NCI-H2171 treated with DMSO at 0.1 percent for 48 hours (cell line): ENCODE measurements around the gene MTMR2.
"Not testable (repeated sequence)": the region's sequence is repeated elsewhere in the genome, so short reads cannot be mapped to it uniquely, and the experiment has no call there.

Experiments used
- DNase-seq: peaks from one replicate; lab custom pipeline; 2025; lab: John Stamatoyannopoulos, UW

Gene MTMR2

GRCh38 chr11:95884376-95884775, 39.5 kb downstream of the MTMR2 start:
- DNase-seq: no peak

DNA sequence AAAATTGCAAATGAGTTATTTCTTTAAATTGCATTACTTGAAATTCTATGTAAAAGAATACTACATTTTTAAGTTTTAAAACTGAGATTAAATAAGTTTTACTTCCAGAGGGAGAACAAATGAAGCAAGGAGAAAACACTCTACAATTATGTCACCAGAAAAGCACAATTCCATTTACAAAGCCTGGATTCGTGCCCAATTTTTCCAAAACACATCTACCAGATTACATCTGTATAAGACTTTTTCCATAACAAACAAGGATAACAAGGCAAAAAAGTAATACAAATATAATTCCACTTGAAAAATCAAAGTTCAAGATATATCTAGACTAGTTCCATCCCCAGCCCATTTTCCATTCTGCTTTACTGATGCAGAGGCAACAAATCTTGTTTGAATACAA, 40.5 kb downstream of the MTMR2 start:
- no peak for DNase-seq

GRCh38 chr11:95877291-95877690, 46.6 kb downstream of the MTMR2 start:
- DNase-seq: no peak

- not testable (repeated sequence) for DNase-seq
These were observed 53.0 kb downstream of the MTMR2 start for GRCh38 chr11:95870877-95871276.

DNA sequence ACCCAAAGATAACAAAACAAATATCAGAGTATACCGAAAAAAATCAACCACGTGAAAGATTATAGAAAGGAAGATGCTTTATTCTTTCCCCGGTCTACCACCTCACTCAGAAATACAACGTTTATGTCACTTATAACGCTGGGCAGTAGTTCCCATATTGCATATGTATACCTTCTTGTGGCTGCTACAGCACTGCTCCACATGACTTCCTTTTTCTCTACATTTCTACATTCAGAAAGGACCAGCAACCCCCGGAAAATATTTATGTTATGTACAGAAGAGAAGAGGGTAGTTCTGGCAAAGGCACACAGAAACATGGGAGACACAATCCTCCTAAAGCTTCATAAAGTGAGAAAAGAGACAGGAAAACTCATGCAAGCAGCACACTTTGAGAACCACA, 56.8 kb downstream of the MTMR2 start:
- no peak for DNase-seq

GRCh38 chr11:95863486-95864140, 60.3 kb downstream of the MTMR2 start:
- DNase-seq: no peak

GRCh38 chr11:95860024-95860423, 63.9 kb downstream of the MTMR2 start:
- not testable (repeated sequence) for DNase-seq

GRCh38 chr11:95854362-95854761, 69.5 kb downstream of the MTMR2 start:
- not testable (repeated sequence) for DNase-seq

DNA sequence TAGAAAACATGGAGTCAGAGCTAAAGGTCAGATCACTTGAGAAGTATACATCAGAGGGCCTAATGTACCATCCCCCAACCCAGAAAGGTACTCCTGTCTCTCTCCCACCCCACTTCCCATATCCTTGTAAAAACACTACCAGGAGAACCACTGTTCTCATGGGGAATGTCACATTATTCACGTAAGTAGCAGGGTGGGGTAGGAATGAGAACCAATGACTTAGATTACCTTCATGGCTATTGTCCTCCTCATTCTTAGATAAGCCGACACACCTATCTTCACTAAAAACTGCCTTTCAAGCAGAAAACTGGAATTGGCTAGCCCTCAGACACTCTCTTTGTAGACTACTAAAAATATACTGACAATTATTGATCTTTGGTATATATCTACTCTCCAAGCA, 70.0 kb downstream of the MTMR2 start:
- DNase-seq: no peak

DNA sequence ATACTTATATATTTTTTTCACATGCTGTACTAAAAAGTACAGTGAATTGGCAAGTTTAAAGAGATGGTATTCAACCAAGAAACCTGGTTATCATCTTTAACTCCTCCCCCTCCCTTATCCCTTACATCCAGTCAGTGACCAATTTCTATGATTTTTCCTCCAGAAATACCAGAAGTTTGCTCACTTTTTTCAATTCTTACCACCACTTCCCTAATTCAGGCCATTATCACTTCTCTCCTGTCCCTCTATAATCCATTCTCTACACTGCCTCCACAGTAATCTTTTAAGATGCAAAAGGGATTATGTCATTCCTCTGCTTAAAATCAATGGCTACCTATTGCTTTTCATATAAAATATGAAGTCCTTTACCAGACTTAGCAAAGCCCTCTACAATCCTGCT, 70.8 kb downstream of the MTMR2 start:
- DNase-seq: no peak

- DNase-seq: no peak
These were observed 73.8 kb downstream of the MTMR2 start for GRCh38 chr11:95850137-95850536.

- peak; percentile 44 for DNase-seq
These were observed 74.7 kb downstream of the MTMR2 start for GRCh38 chr11:95849087-95849825.

DNA sequence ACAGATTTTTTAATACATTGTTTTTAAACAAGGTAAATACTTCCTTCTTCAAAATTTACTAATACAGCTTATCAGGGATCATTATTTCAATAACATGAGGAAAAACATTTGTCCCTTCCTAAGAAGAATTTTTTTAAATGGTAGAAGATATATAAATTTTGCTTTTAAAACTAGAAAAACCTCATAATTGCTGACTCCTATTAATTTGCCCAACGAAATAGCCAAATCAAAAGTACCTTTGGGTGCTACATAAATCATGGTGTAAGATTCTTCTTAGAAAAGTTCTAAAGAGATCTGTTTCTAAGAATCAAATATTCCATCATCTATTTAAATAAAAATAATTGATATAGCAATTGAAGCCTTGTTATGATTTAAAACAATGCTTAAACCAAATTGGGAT, 78.7 kb downstream of the MTMR2 start:
- DNase-seq: no peak

- DNase-seq: peak; percentile 84
These were observed 88.0 kb downstream of the MTMR2 start for GRCh38 chr11:95835768-95836488.

DNA sequence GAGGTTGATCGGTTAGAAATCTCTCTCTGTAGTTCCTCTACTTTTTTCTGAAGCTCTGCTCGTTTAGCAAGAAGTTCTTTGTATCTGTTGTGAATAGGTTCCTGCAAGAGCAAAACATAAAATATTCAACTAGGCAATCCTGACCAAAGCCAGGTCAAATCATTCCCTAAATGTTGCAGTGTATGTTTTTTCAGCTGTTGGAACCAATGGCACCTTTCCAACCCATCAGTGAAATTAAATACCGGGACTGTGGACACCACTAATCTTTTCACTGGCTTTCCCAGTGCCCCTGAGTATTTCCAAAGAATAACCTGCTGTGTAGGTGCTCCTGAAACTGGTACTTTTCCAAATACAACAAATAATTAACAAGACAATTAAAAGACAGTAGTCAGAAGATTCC, 88.6 kb downstream of the MTMR2 start:
- DNase-seq: no peak

GRCh38 chr11:95833378-95833777, 90.5 kb downstream of the MTMR2 start:
- no peak for DNase-seq

GRCh38 chr11:95832763-95833162, 91.1 kb downstream of the MTMR2 start:
- DNase-seq: no peak

DNA sequence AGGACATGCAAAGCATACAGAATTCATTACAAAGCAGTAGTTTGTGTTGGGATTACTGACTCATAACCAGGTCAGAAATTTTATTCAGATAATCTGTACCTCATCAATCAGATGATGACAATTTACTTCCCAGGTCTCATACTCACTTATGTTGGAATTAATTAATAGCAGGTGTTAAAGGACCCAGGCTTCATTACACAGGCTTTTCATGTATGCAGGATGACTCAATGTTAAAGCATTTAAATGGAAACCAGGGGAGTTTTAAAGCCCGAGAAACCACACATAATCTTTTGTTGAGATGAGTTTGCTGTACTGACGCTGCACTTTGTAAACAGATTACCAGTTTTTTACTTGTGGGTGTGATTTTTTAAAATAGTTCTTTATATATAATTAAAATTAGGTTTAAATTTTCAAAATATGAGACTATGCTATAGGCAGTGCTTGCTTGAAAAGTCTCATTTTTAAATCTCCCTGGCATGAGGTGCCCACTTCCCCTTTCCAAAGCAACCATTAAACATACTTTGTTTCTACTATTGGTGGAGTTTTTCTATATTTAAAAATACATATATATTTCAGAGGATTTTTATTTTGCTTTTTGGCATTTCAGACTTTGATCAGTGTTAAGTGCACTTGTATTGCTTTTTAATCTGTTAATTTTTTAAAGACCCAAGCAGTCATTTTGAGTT, 92.6 kb downstream of the MTMR2 start:
- DNase-seq: no peak

GRCh38 chr11:95829580-95830259, 94.2 kb downstream of the MTMR2 start:
- DNase-seq: no peak

GRCh38 chr11:95827696-95828095, 96.2 kb downstream of the MTMR2 start:
- no peak for DNase-seq

DNA sequence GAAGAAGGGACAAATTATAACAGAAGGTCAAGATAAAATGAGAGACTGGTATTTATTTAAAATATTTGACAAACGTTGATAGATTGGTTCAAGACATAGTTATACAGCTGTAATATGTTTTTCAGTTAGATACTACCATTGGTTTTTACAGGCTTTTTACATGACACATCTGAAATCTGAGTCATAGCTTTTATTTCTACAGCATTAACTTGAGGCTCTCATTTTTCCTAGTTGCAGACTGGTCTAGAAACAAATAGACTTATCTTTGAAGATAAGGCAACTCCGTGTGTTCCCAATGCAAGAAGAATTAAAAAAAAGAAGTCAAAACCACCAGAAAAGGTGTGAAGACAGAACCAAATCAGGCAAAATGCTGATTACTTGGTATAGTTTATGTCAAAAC, 102.3 kb downstream of the MTMR2 start:
- DNase-seq: no peak

DNA sequence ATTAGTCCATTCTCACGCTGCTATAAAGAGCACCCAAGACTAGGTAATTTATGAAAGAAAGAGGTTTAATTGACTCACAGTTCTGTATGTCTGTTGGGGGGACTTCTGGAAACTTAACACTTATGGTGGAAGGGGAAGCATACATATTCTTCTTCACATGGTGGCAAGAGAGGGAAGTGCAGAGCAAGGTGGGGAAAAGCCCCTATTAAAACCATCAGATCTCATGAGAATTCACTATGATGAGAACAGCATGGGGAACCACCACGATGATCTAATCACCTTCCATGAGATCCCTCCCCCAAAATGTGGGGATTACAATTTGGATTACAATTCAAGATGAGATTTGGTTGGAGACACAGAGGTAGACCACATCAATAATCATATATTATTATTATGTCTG, 107.9 kb downstream of the MTMR2 start:
- no peak for DNase-seq
